Transverse colon (tissue), 4 donors: ENCODE measurements around the gene PHF23.

Experiments
- POLR2A ChIP-seq: fragments of 450-650 bp; IDR thresholded peaks from one replicate; pipeline ENCODE4 v1.6.1; 2016; ENCODE audit warnings: antibody characterized with exemption, mild to moderate bottlenecking, moderate library complexity
- POLR2AphosphoS5 ChIP-seq, 3 donors: sonication (generic); formaldehyde crosslinking; IDR thresholded peaks; one replicate each; pipeline ENCODE4 v1.6.1; 2016; ENCODE audit warnings: antibody characterized with exemption in 3 of 3
- TF ChIP-seq, protein P1 (sequence below), 5 experiments: fragments of 200-600 bp in 3 of 5; fragments of 450-650 bp in 2 of 5; sonication (generic) in 3 of 5; IDR thresholded peaks; 1 replicate in 2 of 5; 2 replicates in 3 of 5; pipeline ENCODE4 v1.5.1; 2016 to 2017; ENCODE audit warnings: antibody characterized with exemption in 5 of 5, inconsistent platforms in 3 of 5, mild to moderate bottlenecking in 2 of 5, moderate library complexity in 1 of 5

DNA sequence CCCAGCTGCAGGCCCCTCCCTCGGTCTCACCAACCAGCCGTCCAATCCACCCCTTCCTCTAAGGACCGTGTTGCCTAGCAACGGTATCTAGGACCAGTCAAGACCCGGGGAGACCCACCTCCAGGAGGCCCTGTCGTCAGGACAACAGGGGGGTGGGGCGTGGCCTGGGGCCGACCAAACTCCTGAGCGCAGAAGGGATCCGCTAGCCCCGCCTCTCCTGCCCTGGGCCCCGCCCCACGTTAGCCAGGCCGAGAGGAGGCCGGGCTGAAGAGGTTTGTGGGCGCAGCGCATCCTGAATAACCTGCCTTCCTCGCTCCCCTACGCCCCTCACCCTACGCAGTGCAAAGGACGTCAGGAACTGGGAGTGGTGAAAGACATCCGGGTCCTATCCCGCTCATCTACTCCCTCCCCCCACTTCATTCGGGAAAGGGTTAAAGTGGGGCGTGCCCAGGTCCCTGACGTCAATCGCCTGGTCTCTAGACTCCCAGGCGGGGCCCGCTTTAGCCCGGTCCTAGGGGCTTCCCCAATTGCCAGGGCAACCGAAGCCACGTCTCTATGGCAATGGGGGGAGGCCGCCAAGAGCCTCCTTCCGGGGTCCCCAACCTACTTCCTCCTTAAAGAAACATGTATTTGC lies 34.3 kb downstream of the PHF23 start:
- TF ChIP-seq POLR2A (no peak), POLR2AphosphoS5 (IDR thresholded peaks at IDR 0.05) (peak in 1 of 3 donors; percentile 9)
- TF ChIP-seq, protein P1, sequence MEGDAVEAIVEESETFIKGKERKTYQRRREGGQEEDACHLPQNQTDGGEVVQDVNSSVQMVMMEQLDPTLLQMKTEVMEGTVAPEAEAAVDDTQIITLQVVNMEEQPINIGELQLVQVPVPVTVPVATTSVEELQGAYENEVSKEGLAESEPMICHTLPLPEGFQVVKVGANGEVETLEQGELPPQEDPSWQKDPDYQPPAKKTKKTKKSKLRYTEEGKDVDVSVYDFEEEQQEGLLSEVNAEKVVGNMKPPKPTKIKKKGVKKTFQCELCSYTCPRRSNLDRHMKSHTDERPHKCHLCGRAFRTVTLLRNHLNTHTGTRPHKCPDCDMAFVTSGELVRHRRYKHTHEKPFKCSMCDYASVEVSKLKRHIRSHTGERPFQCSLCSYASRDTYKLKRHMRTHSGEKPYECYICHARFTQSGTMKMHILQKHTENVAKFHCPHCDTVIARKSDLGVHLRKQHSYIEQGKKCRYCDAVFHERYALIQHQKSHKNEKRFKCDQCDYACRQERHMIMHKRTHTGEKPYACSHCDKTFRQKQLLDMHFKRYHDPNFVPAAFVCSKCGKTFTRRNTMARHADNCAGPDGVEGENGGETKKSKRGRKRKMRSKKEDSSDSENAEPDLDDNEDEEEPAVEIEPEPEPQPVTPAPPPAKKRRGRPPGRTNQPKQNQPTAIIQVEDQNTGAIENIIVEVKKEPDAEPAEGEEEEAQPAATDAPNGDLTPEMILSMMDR (IDR thresholded peaks at IDR 0.05): no peak
